ENCODE data around the gene RPL29.

The RPL29 gene

DNA sequence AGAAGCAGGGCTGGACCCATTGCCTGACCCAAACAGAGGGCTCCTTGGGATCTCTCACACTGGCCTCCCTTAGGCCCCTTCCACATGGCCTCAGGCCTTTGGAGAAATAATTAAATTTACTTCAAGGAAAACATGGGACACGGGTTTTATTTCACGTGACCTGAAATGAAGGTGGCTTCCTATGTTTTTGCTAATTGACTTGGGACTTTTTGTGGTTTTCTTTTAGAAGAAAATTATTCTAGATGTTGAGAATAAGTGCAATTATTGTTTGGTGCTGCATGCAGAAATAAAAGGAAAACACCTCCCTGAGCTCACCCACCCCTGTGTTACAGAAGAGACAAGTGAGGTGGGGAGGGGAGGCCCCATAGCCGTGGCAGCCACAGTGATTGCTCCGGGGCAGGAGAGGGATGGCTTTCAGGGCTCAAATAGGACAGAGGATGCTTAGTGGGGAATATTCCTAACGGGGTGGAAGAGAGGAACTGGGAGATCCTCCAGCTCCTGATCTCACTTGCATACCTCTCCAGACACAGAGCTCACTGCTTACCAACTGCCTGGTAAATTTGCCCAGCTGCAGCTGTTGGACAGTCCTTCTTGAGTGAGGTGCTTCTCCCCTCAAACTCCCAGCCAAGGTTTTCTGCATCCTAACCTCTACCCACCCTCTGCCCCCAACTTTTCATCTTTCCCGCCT lies 29.2 kb upstream of the RPL29 start:
- DNase-seq, result no peak

DNA sequence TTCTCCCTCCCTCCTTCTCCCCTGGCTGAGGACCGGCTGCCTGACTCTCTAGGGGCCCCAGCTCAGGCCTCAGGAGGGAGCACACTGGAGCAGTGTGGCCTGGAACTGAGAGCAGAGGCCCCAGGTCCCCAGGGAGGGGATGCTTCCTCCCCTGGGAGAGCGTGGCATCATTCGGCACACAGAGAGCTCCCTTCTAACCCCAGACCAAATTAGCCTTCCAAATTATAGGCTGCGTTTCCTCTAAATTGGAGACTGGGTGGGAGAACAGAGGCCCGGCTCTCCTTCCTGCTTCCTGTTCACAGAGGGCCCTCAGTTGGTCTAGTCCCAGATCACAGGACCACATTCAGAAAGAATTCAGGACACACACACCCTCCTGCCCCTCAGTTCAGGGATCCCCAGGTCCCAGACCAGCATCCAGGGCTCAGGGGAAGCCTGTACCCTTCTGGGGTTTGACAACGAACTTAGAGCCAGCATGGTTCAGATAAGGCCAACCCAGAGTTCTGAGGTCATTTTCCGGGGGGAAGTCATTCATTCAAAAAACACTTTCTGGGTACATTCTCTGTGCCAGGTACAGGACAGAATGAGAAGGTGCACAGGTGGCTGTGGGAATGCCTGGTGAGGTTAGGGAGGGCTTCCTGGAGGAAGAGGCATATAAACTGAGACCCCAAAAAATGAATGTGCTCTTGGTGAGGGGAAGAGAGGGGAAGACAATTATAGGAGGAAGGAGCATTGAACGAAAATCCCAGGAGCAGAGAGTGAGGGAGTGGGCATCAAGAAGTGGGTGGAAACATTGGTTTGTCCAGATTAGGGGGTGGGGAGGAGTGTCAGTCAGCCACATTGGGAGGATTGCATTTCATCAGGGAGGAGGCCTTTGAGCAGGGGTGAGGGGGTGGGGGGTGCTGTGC lies 28.4 kb upstream of the RPL29 start:
- no peak for DNase-seq

DNA sequence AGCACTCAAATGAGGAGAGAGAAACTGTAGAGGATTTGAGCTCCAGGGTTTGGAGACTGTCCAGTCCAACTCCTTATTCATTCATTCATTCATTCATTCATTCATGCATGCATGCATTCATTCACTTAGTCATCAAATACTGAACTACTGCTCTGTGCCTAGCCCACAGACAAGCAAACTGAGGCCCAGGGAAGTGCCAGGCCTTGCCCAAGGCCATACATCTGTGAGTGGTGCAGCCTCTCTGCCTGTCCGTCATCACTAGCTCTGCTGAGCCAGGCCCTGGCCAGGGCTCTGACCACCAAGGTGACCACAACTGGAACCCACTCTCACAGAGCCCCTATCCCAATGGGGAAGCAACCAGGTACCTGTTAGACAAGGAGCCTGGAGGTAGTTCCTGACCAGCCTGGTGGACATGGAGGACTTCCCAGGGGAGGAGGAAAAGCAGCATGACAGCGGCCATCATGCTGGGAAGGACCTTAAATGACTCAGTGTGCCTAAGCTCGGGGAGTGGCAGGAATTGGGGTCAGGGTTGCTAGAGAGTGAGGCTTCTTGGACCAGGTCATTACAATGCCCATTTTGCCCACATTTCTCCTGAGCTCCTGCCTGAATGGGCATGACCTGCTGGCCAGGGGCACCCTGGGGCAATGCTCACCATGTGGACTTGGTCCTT lies 27.5 kb upstream of the RPL29 start:
- DNase-seq, result no peak

DNA sequence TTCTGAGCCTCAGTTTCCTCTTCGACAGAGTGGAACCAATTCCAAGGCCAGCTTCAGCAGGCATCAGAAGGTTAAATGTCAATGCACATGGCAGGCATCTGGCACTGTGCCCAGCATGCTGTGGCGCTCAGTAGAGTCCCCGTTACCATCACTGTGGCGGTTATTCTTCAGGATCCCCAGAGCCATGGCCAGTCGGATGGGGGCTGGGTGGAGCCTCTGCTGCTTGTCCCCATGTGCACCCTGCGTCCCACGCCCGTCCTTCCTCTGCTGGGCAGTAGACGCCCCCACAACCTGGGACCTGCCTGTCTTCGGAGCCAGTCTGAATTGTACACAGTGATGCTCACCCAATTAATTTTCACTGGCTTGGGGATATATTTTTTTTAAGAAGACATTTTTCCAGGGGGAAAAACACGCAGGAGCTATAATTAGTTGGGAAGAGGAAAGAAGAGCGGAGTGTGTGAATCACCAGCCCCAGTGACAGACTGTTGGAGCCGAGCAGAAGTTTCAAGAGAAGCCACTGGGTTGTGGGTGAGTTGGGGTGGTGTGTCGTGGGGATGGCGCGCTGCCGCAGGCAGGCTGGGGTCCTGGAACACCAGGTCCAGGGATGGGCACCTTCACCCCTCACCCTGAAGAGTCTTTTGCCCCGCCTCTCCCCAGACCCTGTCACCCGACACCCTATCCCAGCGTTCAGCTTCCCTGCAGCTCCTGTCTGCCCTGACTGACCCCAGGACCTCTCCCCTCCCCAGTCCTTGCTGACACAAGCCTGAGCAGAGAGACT lies 26.8 kb upstream of the RPL29 start:
- DNase-seq, result no peak

DNA sequence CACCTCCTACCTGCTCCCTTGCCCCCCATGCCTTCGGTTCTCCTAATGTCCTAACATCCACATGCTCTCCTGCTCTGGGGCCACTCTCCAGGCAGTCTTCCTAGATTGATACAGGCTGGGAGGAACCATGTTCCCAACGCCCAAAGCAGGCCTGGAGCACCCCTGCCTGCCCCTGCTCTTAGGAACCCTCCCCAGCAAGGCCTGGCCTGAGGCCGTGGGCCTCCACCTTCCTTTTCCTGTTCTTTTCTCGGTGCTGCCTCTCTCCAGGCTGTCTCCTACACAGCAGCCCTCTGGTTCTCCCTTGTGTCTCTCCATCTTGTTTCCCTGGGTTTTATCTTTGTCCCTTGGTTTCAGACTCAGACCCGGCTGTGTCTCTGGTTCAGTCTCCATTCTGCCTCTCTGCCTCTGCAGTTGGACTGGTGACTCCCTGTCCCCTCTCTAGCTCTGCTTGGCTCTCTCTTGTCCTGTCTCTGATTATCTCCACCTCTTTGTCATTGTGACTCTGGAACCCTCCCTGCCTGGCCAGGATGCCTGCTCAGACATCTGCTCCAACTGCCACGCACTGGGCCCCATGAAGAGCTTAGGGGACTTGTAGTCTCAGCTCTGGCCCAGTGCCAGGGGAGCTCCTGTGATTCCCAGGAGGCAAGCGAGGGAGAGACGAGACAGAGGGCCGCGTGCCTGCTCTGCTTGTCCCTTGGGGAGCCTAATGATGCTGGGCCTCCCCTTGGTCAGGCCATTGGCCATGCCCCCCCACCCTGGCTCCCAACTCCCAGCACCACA lies 26.0 kb upstream of the RPL29 start:
- DNase-seq, result no peak

DNA sequence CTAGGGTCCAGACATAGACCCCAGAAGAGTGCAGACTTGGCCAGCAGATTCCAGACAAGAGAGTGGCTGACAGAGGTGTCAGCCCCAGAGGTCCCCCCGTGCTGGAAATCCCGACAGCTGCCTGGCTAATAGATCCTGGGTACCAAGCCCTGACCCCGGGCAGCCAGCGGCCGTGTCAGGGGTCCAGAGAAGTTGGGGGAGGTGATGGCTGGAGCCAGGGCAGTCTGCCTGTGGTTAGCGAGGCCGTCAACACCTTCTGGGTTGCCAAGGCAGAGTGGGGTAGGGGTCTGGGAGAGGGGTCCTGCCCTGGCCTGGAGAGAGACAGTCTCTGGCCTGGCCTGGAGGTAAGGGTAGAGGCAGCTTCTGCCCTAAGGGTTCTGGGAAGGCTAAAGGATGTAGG lies 25.1 kb upstream of the RPL29 start:
- no peak for DNase-seq

DNA sequence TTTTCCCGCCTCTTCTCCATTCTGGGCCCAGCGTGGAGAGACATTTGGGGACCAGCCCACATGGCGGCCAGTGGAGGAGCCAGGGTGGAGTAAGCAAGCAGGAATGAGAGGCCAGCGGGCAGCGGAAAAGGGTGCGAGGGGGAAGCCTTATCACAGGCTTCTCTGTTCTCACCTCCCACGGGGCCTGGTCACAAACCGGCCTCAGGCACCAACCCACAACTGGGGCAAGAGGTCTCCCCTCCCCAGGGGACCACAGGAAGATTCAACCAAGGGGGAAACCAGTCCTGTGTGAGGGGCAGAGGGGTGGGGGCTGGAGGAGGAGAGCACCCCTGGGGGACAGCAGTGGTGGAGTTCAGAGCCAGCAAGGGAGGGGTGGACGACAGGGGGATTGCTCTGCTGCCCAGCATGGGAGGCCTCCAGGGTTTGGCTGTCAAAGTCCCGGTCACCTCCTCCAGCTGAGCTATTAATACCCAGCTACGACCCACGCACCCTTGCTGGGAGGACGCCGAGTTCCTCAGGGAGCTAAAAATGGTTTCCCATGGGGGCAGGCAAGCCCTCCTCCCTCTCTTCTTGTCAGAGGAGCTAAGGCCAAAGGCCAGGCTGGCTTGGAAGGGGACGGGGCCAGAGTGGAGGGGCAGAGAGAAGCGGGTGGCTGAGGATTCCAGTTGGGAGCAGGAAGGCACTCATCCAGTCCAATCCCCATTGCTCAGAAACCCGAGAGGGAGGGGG lies 23.8 kb upstream of the RPL29 start:
- no peak for DNase-seq

DNA sequence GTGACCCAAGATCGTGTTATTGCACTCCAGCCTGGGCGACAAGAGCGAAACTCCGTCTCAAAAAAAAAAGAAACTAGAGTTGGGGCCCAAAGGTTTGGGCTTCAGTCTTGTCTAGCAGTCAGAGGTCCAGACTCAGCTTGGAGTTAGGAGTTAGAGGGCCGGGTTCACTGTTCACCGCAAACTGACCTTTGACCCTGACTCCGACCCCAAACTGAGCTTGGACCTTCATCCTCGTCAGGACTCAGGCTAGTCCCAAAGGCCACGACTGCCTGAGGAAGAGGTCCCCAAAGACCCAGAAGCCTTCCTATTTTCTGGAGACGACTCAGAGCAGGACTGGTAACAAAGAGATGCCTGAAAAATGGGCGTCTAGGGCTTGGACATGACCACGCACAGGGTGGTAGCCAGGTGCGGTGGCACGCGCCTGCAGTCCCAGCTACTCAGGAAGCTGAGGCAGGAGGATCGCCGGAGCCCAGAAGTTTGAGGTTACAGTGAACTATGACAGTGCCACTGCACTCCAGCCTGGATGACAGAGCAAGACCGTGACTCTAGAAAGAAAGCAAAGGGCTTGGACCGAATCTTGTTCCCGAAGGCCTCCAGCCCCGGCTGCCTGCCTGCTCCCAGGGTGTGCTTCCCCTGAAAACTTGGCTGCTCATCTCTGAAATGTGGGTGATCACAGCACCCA lies 22.8 kb upstream of the RPL29 start:
- no peak for DNase-seq

DNA sequence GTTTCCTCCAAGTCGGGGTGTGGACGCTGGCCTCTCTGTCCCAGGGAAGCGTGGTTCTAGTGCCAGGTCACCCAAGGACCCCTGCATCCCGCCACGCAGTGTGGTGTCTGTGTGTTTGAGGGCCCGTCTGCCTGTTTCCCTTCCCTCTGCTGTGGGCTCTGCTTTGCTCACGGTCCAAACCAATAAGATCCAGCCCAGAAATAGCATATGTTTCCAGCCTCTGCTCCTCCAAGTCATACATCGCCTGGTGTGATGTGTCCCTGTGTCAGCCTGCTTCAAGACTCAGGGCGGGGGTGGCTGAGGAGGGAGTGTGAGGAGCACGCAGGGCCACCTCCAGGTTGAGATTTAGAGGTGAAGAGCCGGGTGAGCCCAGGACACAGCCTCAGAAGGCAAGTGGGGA lies 21.9 kb upstream of the RPL29 start:
- DNase-seq, result no peak

DNA sequence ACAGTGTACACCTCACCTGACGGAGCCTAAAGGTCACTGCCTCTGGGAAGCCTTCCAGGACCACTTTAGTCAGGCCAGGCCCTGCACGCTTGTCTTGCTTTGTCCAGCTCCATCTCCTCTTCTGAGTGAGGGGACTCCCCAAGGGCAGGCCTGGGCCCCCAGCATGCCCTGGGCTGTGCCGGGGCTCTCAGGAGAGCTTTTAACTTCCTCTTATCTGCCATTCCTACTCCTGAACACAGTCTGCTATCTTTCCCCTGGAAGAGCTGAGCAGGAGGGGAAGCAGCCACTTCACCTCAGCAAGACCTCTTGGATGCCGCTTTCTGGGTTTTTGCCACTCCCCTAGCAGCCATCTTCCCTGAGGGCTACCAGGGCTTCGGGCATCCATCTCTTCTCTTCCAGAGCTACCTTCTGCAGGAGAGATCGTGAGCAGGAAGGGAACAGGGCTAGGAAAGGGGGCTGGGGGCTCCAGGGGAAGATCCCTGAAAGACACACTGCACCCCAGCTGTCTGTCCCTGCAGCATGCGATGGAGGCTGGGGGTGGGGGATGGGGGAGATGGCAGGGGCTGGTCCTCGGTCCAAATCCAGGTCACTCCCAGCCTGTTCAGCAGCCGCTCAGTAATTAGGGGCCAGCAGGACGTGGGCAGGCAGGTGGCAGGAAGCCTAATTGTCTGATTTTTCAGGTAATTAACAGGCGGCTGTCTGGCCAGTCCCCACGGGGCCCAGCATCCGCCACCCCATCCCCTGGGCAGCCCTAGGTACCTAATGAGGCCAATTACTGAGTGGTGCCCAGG lies 19.9 kb upstream of the RPL29 start:
- no peak for DNase-seq

DNA sequence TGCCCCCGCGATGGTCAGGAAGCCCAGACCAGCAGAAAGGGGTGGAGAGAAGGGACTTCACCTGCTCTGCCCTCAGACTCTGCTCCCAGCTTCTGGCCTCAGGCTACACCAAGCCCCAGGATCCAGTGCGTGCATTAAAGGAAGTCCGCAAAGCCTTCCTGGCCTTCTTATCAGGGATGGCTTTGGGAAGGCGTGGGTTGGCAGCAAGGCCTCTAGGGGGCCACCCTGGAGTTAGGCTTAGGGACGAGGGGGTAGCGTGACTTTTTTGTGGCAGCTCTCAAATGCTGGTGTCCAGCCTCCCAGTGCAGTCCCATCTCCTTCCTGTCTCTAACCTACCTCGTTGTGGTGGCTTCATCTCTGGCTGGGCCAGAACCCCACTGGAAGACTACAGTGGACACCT lies 18.9 kb upstream of the RPL29 start:
- DNase-seq, result no peak

DNA sequence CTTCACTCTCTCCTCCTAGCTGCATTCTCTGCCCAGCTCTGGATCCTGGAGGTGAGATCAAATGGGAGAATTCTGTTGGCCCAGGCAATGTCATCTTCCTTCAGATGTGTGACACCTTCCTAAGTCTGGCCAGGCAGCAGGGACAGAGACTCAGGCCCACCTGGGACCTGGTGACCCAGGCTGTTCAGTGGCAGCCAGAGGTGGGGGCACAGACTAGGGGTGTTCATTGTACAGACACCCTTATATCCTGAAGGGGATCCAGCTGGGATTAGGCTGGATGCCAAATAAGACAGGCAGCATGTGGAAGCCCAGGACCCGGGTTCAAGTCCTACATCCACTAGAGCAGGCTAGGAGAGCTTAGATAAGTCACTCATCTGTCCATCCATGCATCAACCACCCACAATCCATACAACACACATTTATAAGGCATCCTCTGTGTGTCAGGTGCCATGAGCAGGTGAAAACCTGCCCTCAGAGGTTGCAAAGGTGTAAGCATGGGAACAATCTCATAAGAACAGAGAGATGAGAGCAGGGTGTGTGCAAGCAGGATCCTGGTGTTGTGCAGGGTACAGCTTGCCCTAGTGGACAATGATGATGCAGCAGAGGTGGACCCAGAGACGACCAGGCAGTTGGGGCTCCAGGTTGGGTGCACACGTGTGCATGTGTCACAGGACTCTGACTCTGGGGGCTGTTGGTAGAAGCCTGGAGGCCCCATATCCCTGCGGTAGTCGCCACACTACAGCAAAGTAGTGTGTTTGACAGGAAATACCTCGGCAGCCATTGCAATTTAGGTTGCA lies 18.3 kb upstream of the RPL29 start:
- DNase-seq, result no peak

DNA sequence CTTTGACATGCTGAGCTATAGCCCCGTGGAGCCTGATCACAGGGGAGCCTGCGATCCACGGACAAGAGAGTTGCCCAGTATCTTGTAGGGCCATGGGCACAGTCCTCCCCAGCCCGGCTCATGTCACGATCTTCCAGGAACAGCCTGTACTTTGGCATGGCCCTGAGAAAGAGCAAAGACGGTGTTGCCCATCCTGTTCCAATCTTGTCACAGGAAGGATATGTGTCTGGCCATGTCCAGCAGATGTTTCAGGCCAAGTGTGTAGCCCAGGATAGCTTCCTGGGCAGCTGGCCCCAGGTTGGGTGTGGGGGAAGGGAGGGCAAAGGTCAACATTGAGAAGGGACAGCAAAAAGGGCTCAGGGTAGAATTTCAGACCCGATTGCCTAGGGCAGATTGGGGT lies 17.0 kb upstream of the RPL29 start:
- DNase-seq, result no peak

DNA sequence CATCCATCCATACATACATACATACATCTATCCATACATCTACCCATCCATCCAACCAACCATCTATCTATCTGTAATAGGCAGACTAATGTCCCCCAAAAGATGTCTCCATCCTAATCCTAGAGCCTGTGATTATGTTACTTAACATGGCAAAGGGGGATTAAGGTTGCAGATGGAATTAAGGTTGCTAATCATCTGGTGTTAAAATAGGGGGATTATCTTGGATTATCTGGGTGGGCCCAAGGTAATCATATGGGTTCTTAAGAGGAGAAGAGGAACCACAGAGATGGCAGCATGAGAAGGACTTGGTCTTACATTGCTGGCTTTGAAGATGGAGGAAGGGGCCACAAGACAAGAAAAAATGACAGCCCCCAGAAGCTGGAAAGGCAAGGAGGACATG lies 14.7 kb upstream of the RPL29 start:
- no peak for DNase-seq

DNA sequence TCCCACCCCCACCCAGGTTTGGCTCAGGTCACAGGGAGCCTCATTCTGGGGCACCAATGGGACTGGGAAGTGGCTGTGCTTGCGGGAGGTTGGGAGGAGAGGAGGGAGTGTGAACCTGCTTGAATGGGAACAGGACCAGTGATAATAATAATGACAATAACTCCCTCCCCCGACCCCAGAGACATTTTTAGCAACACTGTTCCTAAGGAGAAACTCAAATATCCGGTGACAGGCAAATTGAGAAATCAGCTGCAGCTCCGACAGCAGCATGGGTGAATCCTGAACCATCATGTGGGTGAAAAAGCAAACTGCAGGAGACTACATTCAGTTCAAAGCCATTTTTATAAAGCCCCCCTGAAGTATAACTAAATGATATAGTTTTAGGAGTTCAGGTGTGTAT lies 11.6 kb upstream of the RPL29 start:
- DNase-seq, result no peak

DNA sequence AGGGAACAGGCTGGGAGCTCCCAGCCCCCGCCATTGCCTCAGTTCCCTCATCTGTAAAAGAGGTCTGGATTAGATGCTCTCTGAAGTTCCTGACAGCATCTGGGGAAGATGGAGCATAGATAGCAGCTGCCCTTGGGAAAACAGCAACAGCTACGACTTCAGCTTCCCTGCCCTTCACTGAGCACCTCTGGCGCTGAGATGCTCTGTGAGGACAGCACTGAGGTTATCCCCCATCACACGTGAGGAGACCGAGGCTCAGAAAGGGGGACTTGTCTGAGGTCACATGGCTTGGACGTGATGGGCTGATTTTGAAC lies 11.1 kb upstream of the RPL29 start:
- no peak for DNase-seq

DNA sequence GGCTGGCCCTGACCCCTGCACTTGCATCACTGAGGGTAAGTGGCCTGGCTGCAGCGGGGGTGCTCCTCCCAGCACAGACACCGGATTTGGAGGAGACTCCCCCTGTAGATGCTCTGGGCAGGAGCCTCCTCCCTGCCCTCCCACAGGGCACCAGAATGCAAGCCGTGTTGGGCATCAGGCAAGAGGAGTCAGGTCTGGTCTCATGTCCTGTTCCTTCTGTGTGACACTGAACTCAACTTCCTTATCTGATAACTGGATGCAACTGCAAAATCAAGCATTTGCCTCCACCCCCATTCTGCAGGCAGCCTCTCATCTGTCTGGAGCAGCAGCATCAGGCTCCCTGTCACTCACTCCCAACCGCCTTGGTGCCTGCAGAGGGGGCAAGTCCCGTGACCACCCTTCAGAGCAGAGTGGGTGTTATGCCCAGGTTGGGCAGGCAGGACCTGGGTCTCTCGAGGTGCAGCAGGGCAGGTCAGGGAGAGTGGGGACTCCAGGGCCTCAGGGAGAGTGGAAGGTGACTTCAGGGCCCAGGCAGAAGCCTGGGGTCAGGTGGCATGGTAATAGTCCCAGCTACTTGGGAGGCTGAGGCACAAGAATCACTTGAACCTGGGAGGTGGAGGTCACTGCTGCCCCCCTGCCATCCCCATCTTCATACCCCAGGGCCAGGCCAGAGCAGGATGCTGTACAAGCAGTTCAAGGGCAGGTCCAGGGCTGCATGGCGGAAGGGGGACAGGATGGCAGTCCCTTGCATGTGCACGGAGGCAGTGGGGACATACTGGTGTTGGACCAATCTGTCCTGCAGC lies 10.5 kb upstream of the RPL29 start:
- no peak for DNase-seq

DNA sequence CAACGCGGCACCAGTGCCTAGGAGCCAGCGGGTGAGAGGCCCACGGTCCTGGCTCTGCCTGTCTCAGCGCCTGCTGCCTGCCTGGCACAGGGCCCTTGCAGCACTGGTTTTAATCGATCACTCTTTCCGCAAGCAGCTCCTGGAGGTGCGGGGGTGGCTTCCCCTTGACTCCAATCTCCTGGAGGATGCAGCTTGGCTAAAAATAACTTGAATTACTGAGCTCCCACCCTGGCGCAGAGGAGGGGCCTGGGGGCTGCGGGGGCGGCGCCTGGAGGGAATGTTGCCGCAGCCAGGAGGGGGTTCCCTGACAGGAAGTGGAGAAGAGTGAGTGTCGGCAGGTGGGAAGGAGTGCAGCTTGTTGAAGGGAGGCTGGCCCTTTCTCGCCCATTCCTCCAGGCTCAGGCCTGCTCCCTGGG lies 9.9 kb upstream of the RPL29 start:
- no peak for DNase-seq

Data from activated CD4-positive, alpha-beta T cell treated with anti-CD3 and anti-CD28 coated beads for 48 hours (primary cell).